Medulla oblongata (tissue), 1 donor: ENCODE measurements around the gene CLCF1.

ENCODE experiments used
- DNase-seq: peaks from one replicate; pipeline ENCODE4 v3.0.0-alpha.2; 2015; ENCODE audit errors: extremely low spot score

The CLCF1 gene

DNA sequence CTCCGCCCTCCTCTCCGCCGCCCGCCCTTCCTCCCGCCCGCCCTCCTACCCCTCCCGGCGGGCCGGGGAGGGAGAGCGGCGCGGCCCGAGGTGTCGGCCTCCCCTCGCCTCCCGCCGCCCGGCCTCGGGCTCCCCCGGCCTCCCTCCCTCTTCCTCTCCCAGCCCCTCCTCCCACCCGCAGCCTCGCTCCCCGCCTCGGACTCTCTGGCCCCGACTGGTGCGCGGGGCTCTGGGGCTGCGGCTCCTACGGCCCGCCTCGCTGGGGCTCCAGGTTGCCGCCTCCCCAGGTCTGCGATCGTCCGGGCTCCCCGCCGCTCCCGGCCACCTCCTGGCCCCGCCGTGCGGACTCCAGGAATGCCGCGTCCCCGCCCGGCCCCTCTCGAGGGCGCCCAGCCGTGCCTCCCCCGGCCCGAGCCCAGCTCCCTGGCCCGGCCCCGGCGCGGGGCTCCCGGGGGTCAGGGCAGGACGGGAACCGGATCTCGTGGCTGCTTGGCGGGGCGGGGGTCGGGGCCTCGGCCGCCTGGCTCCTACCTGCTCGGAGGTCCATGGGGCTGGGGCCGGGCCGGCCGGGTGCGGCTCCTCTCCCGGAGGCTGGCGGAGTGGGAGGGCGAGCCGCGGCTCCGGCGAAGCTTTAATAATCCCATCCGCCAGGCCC is at the start of gene CLCF1:
CLCF1 (minus strand) TSS at position 606 of the 655 bp plus-strand sequence; CDS start at position 547, 59 bp downstream.
- DNase-seq, result peak; percentile 56

- no peak for DNase-seq
Measured at GRCh38 chr11:67422891-67423290, 49.5 kb upstream of the CLCF1 start.

DNA sequence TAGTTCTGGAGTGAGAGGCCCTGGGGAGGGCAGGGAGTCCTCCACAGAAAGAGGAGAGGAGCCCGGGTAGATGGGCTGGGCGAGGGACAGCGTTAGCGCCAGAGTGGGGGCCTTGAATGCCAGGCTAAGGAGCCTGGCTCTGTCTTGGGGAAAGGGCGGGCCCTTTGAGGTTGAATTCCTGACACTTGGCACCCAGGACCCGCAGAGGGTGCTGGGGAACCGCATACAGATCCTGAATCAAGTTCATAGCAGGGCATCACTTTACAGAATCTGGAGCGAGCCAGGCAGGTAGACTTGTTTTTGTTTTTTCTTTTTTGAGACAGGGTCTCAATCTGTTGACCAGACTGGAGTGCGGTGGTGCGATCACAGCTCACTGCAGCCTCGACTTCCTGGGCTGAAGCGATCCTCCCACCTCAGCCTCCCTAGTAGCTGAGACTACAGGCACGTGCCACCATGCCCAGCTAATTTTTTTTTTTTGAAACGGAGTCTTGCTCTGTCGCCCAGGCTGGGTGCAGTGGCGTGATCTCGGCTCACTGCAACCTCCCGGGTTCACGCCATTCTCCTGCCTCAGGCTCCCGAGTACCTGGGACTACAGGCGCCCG is 48.1 kb upstream of the CLCF1 start:
- DNase-seq, result no peak

DNA sequence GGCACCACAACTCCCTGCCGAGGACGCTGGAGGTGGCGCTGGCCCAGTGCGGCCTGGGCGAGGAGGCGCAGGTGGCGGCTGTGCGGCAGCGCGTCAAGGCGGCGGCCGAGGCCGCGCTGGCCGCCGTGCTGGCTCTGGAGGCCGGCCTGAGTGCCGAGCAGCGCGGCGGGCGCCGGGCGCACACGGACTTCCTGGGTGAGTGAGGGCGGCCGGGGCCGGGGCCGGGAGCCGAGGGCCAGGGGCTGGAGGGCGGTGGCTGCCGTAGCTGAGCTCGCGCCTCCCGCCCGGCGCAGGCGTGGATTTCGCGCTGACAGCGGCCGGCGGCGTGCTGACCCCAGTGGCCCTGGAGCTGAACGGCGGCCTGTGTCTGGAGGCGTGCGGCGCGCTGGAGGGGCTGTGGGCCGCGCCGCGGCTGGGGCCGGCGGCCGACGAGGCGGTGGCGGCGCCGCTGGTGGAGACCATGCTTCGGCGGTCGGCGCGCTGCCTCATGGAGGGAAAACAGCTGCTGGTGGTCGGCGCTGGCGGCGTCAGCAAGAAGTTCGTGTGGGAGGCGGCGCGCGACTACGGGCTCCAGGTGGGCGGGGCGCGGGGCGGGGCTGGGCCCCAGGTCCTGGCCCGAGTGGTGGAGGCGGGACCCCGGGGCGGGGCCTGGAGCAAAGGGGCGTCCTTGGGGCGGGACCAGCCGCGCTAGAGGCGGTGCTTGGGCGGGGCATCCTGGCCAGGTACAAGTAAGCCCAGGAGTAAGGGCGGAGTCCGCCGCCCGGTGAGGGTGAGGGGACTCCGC is 47.4 kb upstream of the CLCF1 start:
- DNase-seq, result peak; percentile 90

- DNase-seq, result no peak
Measured at GRCh38 chr11:67420147-67420645, 46.8 kb upstream of the CLCF1 start.

DNA sequence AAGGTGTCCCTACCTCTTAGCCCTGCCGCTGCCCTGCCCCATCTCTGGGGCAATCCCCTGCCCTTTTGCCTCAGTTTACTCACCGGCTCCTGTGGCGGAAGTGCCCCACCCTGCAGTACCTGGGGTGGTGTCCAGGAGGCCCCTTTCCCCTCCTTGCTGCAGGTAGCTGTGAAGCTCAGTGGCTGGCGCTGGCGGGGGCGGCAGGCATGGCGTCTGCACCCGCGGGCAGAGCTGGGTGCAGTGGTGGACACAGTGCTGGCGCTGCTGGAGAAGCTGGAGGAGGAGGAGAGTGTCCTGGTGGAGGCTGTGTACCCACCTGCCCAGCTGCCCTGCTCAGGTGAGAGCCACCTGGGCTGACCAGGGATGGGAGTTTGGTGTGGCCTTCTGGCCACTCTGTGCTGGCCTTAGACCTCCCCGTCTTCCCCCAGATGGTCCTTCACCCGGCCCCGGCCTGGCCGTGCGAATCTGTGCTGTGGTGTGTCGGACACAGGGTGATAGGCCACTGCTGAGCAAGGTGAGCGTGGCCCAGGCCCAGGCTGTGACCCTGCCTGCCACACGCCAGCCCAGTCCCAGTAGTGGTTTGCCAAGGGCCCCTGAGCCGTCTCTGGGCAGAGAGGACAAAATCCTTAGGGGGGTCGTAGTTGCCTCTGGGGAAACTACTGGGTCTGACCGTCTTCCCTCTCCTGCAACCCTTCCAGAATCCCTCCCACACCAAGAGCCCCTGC is 46.1 kb upstream of the CLCF1 start:
- DNase-seq, result no peak

- DNase-seq, result no peak
Measured at GRCh38 chr11:67418476-67419281, 45.3 kb upstream of the CLCF1 start.

- DNase-seq, result no peak
Measured at GRCh38 chr11:67417425-67417824, 44.0 kb upstream of the CLCF1 start.

DNA sequence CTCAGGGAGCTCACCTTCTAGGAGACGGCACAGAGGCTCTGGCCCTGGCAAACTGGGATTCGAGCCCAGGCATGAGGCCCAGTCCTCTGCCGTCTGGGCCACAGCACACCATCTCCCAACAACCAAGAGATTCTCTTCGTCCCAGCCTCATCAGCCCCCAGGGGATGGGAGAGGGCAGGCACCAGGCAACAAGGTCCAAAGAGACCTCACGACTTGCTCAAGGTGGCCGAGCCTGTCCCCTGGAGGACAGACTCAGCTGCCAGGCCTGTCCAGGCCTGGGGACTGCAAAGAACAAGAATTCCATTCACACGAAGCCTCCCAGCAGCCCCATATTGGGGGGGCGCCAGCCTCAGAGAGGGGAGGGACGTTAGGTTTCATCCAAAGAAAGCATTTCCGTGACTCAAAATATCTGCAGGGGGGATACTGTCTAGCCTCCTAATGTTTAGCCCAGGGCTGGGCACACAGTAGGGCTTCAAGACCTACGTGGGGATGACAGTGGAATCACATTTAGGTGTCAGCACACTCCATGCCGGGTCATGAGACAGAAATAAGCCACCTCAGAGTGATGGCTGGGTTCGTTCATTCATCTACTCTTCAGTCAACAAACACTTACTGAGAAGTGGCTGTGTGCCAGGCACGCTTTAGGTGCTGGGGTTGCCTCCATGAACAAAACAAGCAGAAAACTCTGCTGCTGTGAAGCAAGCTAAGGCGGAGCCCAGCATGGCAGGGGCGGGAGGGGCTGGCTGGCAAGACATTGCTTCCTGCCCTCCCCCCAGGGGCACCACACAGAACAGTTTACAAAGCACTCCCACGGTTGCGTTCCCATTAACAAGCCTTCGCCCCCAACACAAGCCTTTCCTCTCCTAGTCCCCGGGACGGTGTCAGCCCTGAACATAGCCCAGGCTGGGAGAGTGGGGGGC is 43.3 kb upstream of the CLCF1 start:
- peak; percentile 44 for DNase-seq

DNA sequence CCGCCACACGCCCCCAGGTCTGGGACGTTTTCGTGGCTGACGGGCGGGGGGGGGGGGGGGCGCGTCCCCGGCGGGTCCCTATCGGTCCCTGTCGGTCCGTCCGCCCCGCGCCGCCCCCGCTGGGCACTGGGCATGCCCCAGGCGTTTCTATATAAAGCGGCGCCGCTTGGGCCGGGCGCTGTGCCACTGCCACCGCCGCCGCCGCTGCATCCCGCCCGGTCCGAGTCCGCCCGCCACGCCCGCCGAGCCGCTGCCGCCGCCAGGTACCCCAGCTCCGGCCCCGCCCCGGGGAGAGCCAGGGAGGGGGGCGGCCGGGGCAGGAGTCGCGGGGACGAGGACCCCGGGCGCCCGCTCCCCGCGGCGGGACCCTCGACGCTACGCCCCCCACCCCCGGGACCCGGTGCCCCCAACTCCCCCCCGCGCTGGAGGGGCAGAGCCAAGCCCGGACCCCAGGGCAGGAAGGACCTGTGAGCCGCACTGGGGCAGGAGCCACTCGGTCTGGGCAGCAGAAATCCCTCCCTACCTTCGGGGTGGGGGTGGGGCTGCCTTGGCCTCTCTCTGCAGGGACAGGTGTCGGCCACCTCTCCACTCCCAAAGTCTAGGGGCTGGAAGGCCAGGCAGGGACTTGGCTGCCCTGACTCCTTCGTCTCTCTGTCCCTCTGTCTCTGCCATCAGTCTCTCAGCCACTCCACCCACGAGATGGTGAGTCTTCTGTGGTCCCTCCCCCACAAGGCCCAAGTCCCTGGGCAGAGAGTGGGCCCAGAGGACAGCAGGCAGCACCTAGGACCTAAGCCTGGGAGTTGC is 42.3 kb upstream of the CLCF1 start, which contains the start of gene CARNS1:
CARNS1 (plus strand) TSS at position 178 of the 804 bp plus-strand sequence; CDS start at position 700, 522 bp downstream.
- peak; percentile 55 for DNase-seq

- DNase-seq, result no peak
Measured at GRCh38 chr11:67413266-67413849, 40.0 kb upstream of the CLCF1 start.

GRCh38 chr11:67412495-67413179 is 39.2 kb upstream of the CLCF1 start:
- no peak for DNase-seq

GRCh38 chr11:67411785-67412152 is 38.4 kb upstream of the CLCF1 start:
- no peak for DNase-seq

DNA sequence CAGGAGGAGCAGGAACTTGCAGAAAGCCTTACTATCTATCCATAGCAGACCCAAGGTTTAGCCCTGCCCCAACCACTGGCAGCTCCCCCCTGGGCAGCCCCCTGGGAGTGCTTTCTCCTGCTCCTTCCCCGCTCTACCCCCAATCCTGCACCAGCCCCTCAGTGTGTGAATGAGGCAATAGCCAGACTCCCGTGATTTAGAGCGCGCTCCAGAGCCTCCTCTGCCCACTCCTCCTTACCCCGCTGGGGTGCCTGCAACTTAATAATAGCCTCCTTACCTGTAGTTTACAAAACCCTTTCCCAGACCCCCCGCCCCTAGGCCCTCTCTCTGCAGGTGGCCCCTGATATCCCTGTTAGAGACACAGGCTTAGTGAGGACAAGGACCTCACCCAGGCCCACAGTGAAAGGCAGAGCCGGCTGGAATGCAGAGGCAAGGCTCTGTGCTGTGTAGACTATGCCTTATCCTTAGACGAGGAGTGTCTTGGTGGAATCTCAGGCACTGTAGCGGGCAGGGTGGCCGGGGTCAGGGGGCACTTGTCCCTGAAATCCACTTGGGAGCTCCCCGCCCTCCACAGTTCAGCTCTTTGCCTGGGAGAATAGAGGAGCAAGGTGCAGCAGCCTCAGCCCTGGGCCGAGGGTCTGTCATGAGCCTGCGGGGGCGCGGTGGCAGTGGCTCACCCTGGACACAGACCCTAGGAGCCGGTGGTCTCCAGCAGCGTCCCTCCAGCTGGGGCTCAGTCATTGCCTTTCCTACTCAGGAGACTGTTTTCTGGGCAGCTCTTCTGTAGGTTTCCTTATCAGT is 37.8 kb upstream of the CLCF1 start:
- DNase-seq, result no peak

DNA sequence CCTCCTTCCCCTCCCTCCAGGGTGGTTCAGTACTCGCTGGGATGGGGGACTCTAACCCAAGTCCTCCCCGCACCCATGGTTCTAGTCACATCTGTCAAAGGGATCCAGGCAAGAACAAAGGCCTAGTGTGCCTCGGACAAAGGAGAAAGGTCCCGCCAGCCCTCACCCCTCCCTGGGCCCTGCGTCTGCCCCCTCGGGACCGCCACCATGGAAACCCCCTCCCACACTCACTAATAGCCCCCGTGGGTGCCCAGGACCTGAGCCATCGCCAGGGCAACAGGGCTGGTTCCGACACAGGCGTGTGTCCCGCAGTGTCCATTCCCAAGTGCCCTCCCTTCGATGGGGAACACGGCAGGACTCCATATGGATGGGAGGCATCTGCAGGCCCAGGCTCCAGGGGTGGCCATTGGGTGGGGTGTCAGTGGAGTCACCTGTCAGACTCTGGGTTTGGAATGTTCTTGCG is 37.0 kb upstream of the CLCF1 start:
- peak; percentile 96 for DNase-seq

DNA sequence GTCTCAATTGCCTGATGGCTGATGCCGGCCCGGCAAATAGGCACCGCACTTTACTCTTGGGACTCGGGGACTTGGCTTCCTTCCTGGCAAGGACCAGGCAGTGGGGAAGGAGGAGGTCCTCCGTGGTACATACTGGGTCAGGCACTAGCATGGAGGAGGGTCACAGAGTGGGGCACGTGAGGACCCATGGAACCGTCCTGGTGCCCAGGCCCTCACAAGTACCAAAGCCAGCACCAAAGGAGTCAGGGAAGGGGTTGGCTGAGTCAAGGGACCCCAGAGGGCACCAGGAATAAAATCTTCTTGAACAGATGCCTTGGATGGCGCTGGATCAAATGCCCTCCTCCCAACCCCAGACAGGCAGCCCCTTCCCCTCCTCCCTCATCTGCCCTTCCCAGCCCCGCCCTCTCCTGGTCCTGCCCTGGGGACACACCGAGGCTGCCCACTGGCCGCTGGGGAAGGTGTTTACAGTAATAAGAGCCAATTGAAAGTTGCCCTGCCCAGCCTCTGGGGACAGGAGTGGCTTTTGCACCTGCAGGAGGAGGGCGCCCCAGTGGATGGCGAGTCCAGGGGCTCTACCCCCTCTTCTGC is 36.5 kb upstream of the CLCF1 start:
- DNase-seq, result no peak

- DNase-seq, result no peak
Measured at GRCh38 chr11:67409261-67409666, 35.9 kb upstream of the CLCF1 start.
